Left renal cortex interstitium (tissue), 4 donors: ENCODE measurements around the gene ARHGAP15. TPM values are rescaled to one million over a fixed set of nuclear protein-coding genes. Genes with fewer than 3 reads are reported as not detected.

ENCODE experiments used
- DNase-seq, 4 donors: peaks; one replicate each; pipeline ENCODE4 v3.0.0-alpha.2; 2013; ENCODE audit warnings: low read depth in 4 of 4, low spot score in 2 of 4, missing footprints in 1 of 4
- polyA plus RNA-seq, 4 donors: library from polyadenylated mRNA; unstranded; fragments of 120-200 nt; gene quantifications; one replicate each; pipeline ENCODE4 v1.2.1, GENCODE V29; 2013; ENCODE audit not compliant: insufficient read length in 4 of 4

Gene ARHGAP15
- polyA plus RNA-seq, 4 donors: 2.9 to 9.9 (median 3.4) TPM

DNA sequence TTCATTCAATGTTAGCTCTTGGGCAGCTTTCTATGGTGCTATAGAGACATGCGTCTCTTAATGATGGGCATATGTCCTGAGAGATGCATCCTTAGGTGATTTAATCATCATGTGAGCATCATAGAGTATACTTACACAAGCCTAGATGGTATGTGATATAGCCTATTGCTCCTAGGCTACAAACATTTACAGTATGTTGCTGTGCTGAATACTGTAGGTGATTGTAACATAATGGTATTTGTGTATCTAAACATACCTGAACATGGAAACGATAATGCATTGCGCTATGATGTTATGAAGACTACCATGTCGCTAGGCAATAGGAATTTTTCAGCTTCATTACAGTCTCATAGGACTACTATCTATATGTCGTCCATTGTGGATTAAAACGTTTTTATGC lies 89.4 kb downstream of the ARHGAP15 start:
- DNase-seq: no peak

DNA sequence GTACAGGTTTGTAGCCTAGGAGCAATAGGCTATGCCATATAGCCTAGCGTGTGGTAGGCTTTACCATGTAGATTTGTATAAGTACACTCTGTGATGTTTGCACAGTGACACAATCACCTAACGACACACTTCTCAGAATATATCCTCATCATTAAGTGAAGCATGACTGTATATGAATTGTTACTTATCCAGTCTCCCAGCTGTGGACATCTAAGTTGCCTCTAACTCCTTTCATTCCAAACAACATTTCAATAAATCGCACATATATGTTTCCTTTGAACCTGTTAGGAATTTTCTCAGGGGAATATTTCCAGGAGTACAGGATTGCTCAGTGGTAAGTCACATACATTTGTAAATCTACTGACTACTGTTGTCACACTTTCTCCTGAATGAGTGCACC lies 90.0 kb downstream of the ARHGAP15 start:
- DNase-seq: no peak

GRCh38 chr2:143223556-143223955 lies 94.3 kb downstream of the ARHGAP15 start:
- no peak for DNase-seq

DNA sequence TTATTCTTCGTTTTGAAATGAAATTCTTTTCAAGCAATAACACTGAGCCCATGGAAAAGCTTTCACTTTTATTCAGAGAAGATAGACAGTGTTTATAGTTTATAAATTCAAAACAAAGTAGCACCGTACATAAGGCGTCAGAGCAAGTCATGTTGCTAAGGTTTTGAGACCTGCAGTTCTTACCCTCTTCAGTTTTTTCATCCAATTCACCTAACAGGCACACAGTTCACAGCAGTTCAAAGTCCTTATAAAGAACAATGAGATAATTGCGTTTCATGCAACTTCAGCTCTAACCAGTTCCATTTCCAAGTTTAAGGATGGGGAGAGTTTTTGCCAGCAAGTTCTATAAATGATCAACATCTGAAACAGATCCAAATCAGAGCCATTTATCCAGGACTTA lies 96.7 kb downstream of the ARHGAP15 start:
- no peak for DNase-seq

- DNase-seq: no peak
Observed at GRCh38 chr2:143226714-143227541, 97.7 kb downstream of the ARHGAP15 start.

- no peak for DNase-seq
Observed at GRCh38 chr2:143229411-143229810, 100.2 kb downstream of the ARHGAP15 start.

DNA sequence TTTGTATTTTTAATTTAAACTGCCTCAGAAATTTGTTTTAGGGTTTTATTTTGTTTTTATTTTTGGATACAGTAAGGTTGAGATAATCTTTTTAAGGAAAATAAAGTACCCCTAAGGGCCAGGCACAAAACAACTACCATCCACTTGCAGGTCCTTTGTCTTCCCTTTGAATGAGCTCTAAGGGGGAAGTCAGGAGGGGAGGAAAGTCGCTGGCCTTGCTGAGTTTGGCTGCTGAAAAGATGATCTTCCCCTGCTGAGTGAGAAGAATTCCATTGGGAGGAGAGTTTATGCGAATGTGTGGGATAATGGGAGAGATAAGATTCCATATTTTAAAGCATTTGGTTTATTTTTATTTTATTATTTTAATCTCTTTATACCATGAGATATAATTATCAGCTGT lies 100.7 kb downstream of the ARHGAP15 start:
- DNase-seq: no peak

DNA sequence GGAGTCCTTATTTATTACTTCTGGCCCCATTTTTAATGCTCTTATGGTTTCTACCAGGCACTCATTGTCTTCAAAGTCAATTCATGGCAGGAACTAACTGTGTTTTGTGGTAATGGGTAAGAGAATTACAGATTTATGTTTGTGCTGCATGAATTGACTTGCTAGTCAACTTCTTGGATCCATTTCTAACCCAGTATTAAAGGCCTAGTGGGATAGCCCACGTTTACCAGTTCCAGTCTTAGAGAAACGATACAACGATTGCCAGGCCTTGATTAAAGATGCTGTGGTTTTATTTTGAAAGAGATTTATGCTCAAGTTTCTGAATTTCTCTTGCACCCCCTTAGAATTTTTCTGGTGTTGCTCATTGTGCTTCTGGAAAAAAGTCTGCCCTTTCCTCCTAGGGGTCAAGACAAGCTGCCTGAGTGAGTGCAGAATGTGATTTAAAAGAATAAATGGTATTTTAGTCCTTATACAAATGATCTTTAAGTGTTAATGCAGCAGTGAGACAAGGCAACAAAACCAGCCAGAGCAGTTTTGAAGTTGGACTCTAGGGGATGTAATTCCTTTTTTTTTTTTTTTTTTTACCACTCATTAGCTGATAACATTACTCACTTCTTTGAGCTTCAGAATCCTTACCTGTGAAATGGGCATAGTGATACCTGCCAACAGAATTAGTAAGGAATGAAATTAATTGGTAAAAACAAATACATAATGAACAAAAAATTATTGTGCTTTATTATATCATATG lies 101.5 kb downstream of the ARHGAP15 start:
- no peak for DNase-seq

GRCh38 chr2:143231254-143231645 lies 102.0 kb downstream of the ARHGAP15 start:
- DNase-seq: no peak

DNA sequence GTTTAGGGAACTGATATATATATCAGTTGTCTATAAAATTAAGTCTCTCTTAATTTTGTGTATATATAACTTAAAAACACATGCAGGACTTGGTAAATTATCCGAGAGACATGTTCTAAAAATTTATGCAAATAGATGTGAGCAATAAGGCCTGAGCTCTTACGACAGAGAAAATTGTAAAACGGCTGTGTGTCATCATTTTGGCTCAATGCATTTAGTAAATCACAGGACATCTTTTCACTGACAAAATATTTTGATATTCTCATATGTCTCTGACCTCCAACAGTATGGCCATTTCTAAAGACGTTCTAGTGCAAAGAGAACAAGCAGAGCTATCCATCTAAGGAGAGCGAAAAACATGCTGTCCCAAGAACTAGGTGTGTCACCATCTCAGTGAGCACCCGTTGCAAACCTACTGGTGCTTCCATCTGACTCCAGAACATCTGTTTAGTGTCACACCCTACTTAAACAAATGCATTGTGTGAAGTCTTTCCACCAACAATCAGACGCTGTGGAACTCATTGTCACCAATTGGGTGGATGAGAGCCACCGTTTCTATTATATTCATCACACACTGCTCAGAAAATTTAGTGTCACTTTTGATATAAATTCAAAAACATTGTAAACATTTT lies 108.0 kb downstream of the ARHGAP15 start:
- no peak for DNase-seq

- no peak for DNase-seq
Observed at GRCh38 chr2:143241403-143242088, 112.3 kb downstream of the ARHGAP15 start.

- no peak for DNase-seq
Observed at GRCh38 chr2:143246246-143246645, 117.0 kb downstream of the ARHGAP15 start.

DNA sequence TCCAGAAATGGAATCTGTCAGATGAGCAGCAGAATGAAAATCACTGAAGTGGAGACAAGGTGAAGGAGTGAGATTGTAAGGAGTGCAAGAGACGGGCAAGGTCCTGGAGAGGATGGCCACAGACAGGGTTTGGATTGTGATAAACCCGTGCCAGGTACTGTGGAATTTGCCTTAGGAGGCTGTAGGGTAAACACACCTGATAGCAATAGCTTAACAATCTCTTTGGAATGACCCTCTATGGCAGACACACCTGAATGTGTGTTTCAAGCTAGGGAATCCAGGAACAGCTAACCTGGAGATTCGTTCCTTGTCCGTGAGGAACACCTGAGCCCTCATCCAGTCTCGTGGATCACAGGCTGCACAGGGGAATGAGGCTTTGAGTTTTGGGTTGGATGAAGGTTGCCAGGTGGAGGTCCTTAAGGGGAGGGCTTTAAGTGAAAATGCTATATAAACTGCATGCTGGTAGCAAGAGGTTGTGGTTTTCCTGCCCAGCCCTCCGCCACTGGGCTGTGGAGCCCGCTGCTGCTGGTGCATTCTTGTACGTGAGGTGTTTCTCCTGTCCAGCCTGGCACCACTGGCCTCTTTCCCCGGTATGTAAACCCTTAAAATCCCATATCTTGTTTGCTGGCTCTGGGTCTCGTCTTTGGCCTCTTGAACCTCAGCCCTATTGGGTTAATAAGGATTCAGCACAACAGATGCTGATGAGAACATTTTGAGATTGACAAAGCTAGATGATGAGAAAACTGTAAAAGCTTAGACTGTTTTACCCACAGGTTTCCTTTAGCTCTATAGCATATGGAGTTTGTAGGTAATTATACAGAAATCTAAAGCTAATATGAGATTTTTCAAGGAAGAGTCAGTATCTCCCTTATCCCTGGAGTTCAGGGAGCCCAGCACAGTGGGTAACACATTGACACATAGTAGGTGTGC lies 117.9 kb downstream of the ARHGAP15 start:
- DNase-seq: no peak

DNA sequence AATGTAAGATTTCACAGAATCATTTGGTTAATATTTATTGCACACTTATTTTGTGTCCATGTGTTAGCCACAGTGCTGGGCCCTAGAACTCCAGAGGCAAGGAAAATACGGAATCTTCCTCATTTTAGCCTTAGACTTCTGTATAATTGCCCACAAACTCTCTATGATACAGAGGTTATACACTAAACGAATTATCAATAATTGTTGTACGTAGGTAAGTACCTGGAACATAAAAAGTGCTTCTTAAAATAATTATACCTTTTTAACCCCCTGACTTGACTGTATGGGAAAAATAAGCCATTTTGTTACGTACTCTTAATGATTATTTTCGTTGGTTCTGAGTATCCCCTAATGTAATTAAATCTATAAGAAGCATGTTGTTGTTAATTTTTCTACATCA lies 119.4 kb downstream of the ARHGAP15 start:
- DNase-seq: no peak

DNA sequence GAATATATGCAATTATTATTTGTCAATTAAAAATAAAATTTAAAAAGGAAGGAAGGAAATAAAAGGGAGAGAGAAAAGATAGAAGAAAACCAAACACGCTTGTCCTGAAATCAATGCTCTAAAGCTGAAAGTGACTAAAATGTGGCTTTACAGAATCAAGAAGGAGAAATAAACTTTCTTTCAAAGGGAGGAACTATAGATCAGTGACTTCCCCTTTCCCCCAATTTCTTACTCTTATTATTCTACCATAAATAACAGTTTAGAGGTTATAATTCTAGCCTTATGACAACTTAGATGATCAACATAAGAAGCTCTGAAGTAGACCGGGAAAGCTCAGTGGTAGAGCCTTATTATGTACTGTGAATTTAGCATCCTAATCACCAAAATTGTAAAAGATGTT lies 122.5 kb downstream of the ARHGAP15 start:
- DNase-seq: no peak

- DNase-seq: no peak
Observed at GRCh38 chr2:143252138-143252907, 123.1 kb downstream of the ARHGAP15 start.

DNA sequence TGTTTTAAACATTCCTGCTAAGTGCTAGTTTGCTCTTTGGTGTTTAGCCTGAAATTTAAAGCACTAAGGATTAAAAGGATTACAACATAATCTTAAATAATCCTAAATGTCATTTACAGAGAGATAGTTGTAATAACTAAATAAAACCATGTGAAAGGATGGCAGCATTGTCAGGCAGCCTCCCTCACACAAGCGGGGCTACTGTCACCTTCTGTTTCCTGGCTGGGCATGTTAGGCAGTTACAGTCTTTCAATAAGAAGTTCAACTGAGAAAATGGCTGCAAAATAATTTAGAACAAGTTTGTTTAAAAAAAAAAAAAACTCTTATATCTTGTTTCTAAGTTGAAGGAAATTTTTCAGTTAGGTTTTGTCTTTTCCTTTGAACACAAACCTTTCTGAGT lies 124.9 kb downstream of the ARHGAP15 start:
- DNase-seq: no peak

DNA sequence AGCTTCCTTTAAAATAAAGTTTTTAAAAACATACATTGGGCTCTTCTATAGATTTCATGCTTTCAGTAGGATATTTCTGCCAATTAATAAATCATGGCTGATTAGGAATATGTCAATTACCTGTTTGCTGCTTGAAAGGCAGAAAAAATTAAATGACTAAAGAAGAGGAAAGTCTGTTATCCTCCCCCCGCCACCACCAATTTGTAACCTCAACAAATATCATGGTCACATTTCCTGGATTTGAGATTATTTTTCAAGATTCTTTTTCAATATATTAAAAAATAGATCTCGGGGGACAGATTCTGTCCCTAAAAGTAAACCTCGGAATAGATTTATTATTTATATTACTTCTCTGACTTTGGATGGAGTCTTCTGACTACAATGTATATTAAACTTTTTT lies 125.9 kb downstream of the ARHGAP15 start:
- no peak for DNase-seq

- DNase-seq: no peak
Observed at GRCh38 chr2:143255899-143256298, 126.7 kb downstream of the ARHGAP15 start.
